DND-41 (cell line): ENCODE data around the gene CHORDC1.
A peak's percentile ranks its signal among the peaks of the same experiment; 100 is the strongest.
"Not testable (repeated sequence)": the region's sequence is repeated elsewhere in the genome, so short reads cannot be mapped to it uniquely, and the experiment has no call there.

Experiments used
- ATAC-seq: fragments of 200-7000 bp; cut with Tn5 transposase; 3 replicates; pipeline ENCODE4 v1.9.1; 2021; ENCODE audit warnings: low read depth; ENCODE audit not compliant: insufficient read depth
- DNase-seq: peaks from one replicate; pipeline ENCODE4 v3.0.0-alpha.2; 2020
- H2AFZ ChIP-seq: 2 replicates; pipeline ENCODE4 v1.6.0; 2012; ENCODE audit warnings: low read depth, low read length
- H3K27ac ChIP-seq: 2 replicates; pipeline ENCODE4 v1.5.1; 2012; ENCODE audit warnings: low read length, inconsistent platforms
- H3K27me3 ChIP-seq: fragments of 200-600 bp; sonication (generic); 2 replicates; pipeline ENCODE4 v1.6.0; 2012; ENCODE audit warnings: low read length, mild to moderate bottlenecking, inconsistent platforms; ENCODE audit not compliant: insufficient read depth, poor library complexity
- H3K36me3 ChIP-seq: 2 replicates; pipeline ENCODE4 v1.5.1; 2012; ENCODE audit warnings: low read length, inconsistent platforms; ENCODE audit not compliant: insufficient read depth
- H3K4me1 ChIP-seq: 2 replicates; pipeline ENCODE4 v1.5.1; 2012; ENCODE audit warnings: mild to moderate bottlenecking, low read length; ENCODE audit not compliant: insufficient read depth
- H3K4me2 ChIP-seq: 2 replicates; pipeline ENCODE4 v1.6.0; 2012; ENCODE audit warnings: mild to moderate bottlenecking, moderate library complexity, low read length, inconsistent platforms; ENCODE audit not compliant: insufficient read depth
- H3K4me3 ChIP-seq, 2 experiments: fragments of 200-600 bp in 1 of 2; shearing (Covaris generic) in 1 of 2; 2 replicates each; pipeline ENCODE4 v1.5.1; 2012 to 2016; ENCODE audit warnings: inconsistent platforms in 2 of 2, low read length in 2 of 2, mild to moderate bottlenecking in 2 of 2, low read depth in 1 of 2, moderate library complexity in 1 of 2
- H3K79me2 ChIP-seq: 2 replicates; pipeline ENCODE4 v1.6.0; 2012; ENCODE audit warnings: low read length, inconsistent platforms; ENCODE audit not compliant: insufficient read depth
- H3K9ac ChIP-seq: 2 replicates; pipeline ENCODE4 v1.6.0; 2012; ENCODE audit warnings: low read depth, mild to moderate bottlenecking, inconsistent platforms, low read length, moderate library complexity
- H3K9me3 ChIP-seq: 2 replicates; pipeline ENCODE4 v1.5.1; 2012; ENCODE audit warnings: low read length, moderate library complexity, mild to moderate bottlenecking, inconsistent platforms; ENCODE audit not compliant: insufficient read depth, severe bottlenecking
- H4K20me1 ChIP-seq: 2 replicates; pipeline ENCODE4 v1.6.0; 2012; ENCODE audit warnings: low read length; ENCODE audit not compliant: insufficient read depth
- CTCF ChIP-seq: IDR thresholded peaks from 2 replicates; pipeline ENCODE4 v1.5.1; 2012; ENCODE audit warnings: borderline replicate concordance, low read length, moderate library complexity, mild to moderate bottlenecking; ENCODE audit not compliant: poor library complexity, severe bottlenecking; ENCODE audit errors: extremely low read depth
- EZH2 ChIP-seq: IDR thresholded peaks from 3 replicates; pipeline ENCODE4 v1.6.1; 2012; ENCODE audit warnings: borderline replicate concordance, low read depth, mild to moderate bottlenecking, moderate library complexity, low read length, inconsistent platforms; ENCODE audit not compliant: severe bottlenecking

CHORDC1 gene

DNA sequence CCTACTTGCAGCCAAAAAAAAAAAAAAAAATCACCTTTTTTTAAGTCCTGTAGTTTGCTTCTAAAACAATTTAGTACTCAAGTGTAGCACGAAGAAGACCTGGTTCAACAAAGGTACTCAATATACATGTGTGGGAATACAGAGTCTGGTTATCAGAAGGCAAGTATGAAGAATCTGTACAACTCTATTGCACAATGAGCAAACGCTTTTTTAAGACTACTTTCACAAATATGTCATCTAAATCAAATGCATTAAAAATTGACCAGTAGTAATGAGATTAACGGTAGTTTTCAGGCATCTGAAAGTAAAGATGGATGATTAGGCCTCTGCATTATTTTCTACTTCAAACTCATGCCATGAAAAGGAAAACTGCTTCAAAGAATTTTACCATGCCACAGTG lies 9.5 kb downstream of the CHORDC1 start:
- Histone ChIP-seq H3K79me2 (peaks cover 83% of the 10 kb centered on the region), H3K36me3 (peaks cover 84% of the 10 kb centered on the region)
- TF ChIP-seq CTCF (no peak), EZH2 (no peak)

DNA sequence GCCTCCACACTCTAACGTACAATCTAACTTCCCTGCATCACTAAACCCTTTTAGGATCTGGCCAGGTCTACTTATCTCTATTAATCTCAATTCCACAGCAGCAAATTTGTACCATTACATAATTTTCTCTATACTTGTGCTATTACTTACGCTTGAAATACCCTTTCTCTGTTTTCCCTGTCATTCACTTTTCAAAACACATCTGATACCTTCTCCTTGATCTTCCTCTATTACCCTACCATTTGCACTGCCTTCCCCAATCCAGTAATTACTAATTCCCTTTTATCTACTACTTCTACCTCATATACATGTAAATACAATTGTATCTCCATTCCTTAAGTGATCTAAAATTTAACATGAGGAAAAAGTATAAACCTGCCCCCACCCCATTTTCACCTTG lies 14.0 kb downstream of the CHORDC1 start:
- H3K9me3 ChIP-seq: no peaks in the 10 kb centered on the region
- no peak overlapping the region for H2AFZ ChIP-seq
- H3K4me2 ChIP-seq: no peak overlapping the region
- H3K4me3 ChIP-seq: no peak overlapping the region
- TF ChIP-seq CTCF: no peak
- TF ChIP-seq EZH2: no peak
- H3K36me3 ChIP-seq: peaks cover 91% of the 10 kb centered on the region
- H3K9ac ChIP-seq: no peak overlapping the region
- H3K27me3 ChIP-seq: no peaks in the 10 kb centered on the region
- peaks cover 38% of the 10 kb centered on the region for H3K79me2 ChIP-seq
- H3K27ac ChIP-seq: no peak overlapping the region
- ATAC-seq (no peak), DNase-seq (no peak)
- H4K20me1 ChIP-seq: peaks cover 24% of the 10 kb centered on the region; the same call in 1 of the 2 replicates
- H3K4me1 ChIP-seq: peaks cover 3% of the 10 kb centered on the region; the same call in 1 of the 2 replicates

More for the DNA sequence above, 9.5 kb downstream of the CHORDC1 start:
- Histone ChIP-seq H3K27ac (no peak overlapping the region), H3K4me2 (no peak overlapping the region), H2AFZ (no peak overlapping the region), H3K4me1 (peaks cover 19% of the 10 kb centered on the region; the same call in 1 of the 2 replicates), H3K27me3 (no peaks in the 10 kb centered on the region), H3K9ac (no peak overlapping the region), H4K20me1 (peaks cover 52% of the 10 kb centered on the region; the same call in 1 of the 2 replicates), H3K4me3 (no peak overlapping the region), H3K9me3 (no peaks in the 10 kb centered on the region)
- ATAC-seq (no peak), DNase-seq (no peak)

DNA sequence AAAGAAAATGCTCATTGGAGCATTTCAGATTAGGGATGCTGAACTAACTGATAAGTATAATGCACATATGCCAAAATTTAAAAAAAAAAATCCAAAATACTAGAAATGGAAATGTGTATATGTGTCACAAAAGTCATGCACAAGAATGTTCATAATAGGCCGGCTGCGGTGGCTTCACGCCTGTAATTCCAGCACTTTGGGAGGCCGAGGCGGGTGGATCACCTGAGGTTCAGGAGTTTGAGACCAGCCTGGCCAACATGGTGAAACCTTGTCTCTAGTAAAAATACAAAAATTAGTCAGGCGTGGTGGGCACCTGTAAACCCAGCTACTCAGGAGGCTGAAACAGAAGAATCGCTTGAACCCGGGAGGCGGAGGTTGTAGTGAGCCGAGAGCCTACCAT lies 14.9 kb downstream of the CHORDC1 start:
- not testable (repeated sequence) for ATAC-seq, H2AFZ ChIP-seq, H3K27ac ChIP-seq, H3K27me3 ChIP-seq, H3K9me3 ChIP-seq, H3K4me1 ChIP-seq, H3K4me2 ChIP-seq, H3K4me3 ChIP-seq, H3K9ac ChIP-seq, DNase-seq
- peaks cover 19% of the 10 kb centered on the region; the same call in 1 of the 2 replicates for H4K20me1 ChIP-seq
- H3K36me3 ChIP-seq: peaks cover 92% of the 10 kb centered on the region
- peaks cover 29% of the 10 kb centered on the region for H3K79me2 ChIP-seq

DNA sequence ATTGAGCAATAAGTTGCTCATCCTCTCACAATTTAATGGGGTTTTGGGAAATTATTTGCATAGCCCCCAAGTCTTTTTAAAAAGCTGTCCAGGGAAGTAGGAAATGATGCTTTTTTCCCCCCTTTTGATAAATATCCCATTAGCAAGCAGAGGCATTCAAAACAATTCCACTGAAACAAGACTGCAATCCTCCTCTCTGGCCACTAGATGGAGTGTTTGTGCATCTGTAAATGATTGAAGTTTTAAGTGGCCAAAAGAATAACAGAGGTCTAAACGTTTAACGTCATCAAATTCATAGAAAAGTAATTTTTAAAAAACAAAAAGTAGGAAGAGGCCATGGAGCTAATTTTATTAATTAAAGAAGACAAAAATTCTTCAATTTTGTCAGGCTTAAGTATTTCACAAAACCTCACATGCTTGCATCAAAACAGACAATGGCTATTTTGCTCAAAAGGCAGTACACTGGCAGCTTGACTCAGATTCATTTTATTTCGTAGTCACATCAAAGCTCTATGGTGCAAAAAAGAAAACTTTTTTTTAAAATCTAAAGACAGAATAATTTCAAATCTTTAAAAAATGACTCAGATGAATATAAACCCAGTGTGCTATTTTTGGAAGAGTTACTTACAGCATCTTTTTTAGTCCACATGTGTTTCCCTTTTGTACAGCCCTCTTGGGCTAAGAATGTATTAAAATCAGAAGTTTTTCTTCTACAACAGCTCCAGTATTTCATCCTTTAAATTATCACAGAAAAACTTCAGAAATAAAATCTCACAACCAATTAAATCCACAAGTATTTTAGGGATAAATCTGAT lies 17.8 kb downstream of the CHORDC1 start:
- no peaks in the 10 kb centered on the region for H3K9me3 ChIP-seq
- ATAC-seq (peak; percentile 76), DNase-seq (no peak)
- no peak overlapping the region for H3K4me2 ChIP-seq
- peaks cover 84% of the 10 kb centered on the region for H3K36me3 ChIP-seq
- H2AFZ ChIP-seq: no peak overlapping the region
- no peaks in the 10 kb centered on the region for H3K4me1 ChIP-seq
- H3K9ac ChIP-seq: no peak overlapping the region
- peak; percentile 89 for TF ChIP-seq CTCF
- no peak for TF ChIP-seq EZH2
- H3K27me3 ChIP-seq: no peaks in the 10 kb centered on the region
- H3K27ac ChIP-seq: no peak overlapping the region
- peaks cover 5% of the 10 kb centered on the region; the same call in 1 of the 2 replicates for H4K20me1 ChIP-seq
- H3K4me3 ChIP-seq: no peak overlapping the region
- H3K79me2 ChIP-seq: peaks cover 6% of the 10 kb centered on the region
